GM20000 (cell line): ENCODE measurements around the gene PITX3.

Experiments
- DNase-seq: peaks from one replicate; pipeline ENCODE4 v3.0.0; 2012; ENCODE audit warnings: low spot score
- CTCF ChIP-seq: IDR thresholded peaks from 2 replicates; pipeline ENCODE4 v1.5.1; 2012; ENCODE audit warnings: mild to moderate bottlenecking, control low read depth; ENCODE audit errors: extremely low read depth, missing control alignments

PITX3 gene

DNA sequence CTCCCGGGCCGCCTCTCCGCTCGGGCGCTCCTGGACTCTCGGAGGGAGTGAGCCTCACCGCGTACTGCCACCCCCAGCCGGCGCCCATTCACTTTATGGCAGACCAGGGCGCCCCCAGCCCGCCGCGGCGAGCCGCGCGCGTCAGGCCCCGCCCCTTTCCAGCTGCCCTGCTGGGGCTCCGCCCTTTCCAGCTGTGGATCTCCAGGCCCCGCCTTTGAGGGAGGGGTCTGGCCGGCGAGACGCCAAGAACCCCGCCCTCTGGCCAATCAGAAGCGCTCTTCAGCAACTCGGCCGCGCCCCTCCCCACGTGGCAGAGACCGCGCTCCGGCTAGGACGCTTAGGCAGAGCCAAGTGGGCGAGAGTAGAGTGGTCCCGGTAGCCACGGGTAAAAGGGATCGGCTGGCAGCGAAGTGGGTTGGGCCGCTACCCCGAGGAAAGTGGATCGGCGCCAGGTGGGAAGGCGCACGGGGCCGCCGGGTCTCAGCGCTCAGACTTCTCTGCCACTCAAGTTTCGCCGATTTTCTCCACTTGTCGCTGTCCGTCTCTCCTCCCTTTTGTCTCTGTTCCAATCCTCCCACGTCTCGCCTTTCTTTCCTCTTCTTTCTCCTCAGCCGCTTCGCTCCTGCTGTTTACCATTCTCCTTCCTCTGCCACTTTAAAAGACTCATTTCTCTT is at the start of gene PITX3:
Gene PITX3, minus strand, starts transcription at position 69 of the 674 bp plus-strand sequence. CDS start 9,432 bp downstream, outside the sequence.
- DNase-seq = peak; percentile 99
- TF ChIP-seq CTCF = no peak

DNA sequence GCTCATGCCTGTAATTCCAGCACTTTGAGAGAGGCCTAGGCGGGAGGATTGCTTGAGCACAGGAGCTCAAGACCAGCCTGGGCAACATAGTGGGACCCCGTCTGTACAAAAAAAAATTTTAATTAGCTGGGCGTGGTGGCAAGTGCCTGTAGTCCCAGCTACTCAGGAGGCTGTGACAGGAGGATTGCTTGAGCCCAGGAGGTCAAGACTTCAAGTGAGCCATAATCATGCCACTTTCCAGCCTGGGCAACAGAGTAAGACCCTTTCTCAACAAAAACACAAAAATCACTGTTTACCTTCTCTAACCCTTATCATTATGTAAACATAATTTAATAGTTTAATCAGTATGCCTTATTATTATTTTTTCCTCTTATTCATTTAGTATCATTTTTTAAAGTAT is 48.5 kb upstream of the PITX3 start:
- DNase-seq = no peak
- TF ChIP-seq CTCF = no peak

GRCh38 chr10:102289356-102289755 is 48.0 kb upstream of the PITX3 start:
- TF ChIP-seq CTCF = no peak
- DNase-seq = no peak

- TF ChIP-seq CTCF = no peak
- DNase-seq = no peak
Observed at GRCh38 chr10:102287991-102288390, 46.7 kb upstream of the PITX3 start.

DNA sequence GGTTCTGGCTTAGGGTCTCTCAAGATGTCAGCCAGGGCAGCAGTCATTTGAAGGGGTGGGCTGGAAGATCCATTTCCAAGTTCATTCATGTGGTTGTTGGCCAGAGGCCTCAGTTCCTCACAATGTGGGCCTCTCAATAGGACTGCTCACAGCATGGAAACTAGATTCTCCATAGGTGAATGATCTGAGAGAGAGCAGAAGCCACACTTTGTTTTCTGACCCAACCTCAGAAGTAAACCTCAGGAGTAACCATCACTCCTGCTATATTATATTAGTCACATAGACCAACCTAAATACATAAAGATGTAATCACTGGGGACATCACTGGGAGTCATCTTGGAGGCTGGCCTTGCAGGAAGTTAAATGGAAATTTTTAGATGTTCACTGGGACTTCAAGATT is 46.2 kb upstream of the PITX3 start:
- no peak for DNase-seq
- no peak for TF ChIP-seq CTCF

- no peak for DNase-seq
- no peak for TF ChIP-seq CTCF
Observed at GRCh38 chr10:102286216-102286615, 44.9 kb upstream of the PITX3 start.

- no peak for TF ChIP-seq CTCF
- no peak for DNase-seq
Observed at GRCh38 chr10:102285133-102285532, 43.8 kb upstream of the PITX3 start.
